NOMO-1 (cell line): ENCODE data around the gene GDI2.

Source experiments
- DNase-seq, 2 experiments: peaks; one replicate each; lab custom pipeline; 2025; ENCODE audit not compliant: unreplicated experiment in 2 of 2; lab: John Stamatoyannopoulos, UW

GDI2 gene

DNA sequence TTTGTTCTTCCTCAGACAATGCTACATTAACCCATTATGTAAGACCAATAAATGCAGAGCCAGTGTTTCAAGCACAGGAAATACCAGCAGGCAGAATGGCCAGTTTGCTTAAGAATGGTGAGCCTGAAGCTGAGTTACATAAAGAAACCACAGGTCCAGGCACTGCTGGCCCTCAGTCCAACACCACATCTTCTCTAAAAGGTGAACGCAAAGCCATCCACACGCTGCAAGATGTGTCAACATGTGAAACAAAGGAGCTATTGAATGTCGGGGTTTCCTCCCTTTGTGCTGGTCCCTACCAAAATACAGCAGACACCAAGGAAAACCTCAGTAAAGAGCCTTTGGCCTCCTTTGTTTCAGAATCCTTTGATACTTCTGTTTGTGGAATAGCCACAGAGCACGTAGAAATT, 64.8 kb downstream of the GDI2 start:
- no peak for DNase-seq

DNA sequence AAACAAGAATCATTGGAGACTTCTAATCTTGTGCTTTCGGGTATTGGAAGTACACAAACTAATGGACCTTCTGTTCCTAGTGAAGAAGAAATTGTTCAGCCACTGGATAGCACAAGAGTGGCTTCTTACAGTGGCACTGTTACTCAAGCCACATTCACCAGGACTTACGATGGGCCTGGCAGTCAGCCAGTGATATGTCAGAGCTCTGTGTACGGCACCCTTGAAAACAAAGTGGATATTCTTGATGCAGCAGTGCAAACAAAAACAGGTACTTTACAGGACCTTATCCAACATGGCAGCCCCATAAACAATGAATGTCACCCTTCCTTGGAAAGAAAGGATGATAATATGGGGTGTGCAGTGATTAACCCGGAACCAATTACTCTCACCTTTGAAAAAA, 67.0 kb downstream of the GDI2 start:
- no peak for DNase-seq

DNA sequence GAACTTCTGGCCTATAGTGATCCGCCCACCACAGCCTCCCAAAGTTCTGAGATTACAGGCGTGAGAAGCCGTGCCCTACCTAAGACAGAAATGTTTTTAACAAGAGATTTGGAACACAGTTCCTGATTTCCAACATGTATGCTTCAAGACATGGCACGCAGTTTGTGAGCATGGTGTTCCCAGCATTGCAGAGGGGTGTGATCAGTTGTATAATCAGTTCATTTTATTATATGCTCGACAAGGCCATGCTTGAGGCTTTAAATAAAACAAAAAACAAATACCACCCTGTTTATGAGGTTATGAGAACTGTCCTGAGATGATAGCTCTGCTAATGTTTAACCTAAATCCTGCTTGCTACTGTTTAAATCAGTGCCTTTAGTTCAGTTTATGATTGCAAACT, 68.4 kb downstream of the GDI2 start:
- DNase-seq: no peak

DNA sequence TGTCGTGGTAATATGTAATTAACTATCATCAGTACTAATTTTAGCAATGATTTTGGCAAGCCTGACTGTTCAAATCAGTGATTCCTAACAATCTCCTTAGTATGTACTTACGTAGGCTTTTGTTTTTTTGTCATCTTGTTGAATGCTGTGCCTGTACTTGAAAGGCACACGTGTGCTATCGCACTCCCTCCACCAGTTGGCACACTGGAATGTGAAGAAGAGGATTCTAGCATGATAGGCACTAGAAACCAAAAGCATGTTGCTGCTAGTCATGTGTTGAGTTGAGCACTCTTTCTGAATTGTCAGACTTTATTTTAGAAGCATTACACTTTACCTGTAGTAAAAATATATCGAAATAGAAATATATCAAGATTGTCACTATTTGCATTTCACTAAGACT, 69.5 kb downstream of the GDI2 start:
- DNase-seq: no peak

DNA sequence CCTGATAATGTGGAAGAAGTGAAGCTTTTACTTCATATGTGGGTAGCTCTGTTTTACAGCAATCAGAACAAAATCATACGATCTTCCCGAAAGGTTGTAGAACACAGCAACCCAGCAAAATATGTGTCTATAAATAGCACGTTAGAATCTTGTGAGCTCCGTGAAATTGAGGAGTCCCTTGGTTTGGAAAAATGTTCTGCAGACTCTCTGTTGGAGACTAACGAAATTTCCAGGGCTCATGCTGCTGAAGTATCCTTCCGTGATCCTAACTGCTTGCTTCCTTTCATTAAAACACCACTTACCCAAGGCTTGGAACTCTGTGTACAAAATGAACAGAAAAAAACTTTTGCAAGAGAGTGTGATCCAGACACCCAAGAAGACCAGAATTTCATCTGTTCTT, 71.1 kb downstream of the GDI2 start:
- no peak for DNase-seq

DNA sequence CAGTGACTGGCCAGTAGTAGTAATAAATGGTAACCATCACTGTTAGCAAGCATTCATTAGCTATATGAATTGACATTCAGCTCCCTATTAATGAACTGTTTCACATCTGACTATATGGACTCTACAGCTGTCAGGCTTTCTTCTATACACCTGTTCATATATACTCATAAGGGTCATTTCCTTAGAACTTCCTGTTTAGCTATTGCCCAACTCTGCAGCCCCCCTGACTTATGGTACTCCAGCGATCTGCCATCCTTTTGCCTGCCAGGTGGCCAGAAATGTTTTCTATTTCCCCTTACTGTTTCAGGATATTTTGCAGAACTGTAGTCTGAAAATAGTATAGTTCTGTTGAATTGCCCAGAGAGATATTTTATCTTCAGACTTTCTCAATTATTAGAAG, 72.0 kb downstream of the GDI2 start:
- no peak for DNase-seq

DNA sequence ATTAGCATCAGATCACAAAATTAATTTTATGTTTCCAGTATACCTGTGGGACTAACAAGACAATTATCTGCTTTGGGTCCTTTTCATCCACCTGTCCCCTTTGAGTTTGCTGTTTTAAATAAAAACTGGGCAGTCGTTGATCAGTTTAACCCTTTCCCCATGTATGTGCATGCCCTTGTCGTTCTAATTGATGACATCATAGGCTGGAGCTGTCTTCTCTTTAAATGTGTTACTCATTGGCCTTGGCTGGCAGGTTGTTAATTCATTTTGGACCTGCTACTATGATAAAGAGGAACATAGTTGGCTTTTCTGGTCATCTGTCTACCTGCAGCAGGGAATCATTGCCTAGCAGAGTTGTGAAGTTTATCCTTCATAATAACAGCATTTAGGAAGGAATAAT, 74.8 kb downstream of the GDI2 start:
- no peak for DNase-seq

DNA sequence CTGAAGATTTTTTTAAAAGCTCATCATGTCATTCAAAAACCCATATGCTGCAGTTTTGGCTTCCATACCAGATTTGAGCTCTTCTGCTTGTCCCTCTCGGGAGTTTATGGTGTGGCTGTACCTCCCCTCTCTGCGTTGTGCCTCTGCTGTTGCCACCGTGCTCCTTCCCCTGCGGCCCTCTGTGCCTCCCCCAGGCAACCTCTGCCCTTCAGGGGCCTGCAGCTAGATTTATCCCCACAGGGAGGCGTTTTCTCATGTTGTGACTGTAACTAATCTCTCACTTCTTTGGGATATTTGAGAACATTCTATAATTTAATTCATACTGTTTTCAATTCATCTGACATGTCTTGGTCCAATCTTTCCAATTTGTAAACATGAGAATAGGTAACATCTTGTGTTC, 75.9 kb downstream of the GDI2 start:
- DNase-seq: no peak

DNA sequence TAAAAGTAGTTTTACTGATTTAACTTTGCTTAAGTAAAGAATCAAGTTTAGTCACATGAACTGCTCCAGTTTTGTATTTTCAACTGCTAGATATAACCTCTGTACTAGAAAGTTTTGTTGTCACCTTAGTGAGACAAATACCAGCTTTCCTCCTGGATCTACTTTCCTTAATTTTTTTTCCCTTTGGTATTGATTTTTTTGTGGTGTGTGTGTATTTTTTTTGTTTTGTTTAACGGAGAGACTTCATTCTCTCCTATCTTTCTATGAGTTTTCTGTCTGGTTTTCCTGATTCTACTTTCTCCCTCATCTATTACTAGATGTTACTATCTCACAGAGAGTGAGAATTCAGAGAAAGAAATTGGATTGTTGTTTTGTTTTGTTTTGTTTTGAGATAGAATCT, 76.6 kb downstream of the GDI2 start:
- DNase-seq: no peak

DNA sequence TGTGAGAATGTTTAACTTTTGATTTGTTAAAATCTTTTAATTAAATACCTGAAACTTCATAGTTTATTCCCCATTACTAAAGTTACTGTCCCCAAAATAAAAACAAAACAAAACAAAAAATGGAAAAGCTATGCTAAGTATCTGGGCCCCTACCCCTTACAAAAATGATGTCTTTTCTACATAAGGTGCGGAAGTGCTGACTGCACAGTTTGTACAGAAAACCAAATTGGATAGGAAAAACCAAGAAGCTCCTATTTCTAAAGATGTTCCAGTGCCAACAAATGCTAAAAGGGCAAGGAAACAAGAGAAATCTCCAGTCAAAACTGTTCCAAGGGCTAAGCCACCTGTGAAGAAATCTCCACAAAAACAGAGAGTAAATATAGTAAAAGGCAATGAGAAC, 78.1 kb downstream of the GDI2 start:
- DNase-seq: no peak

DNA sequence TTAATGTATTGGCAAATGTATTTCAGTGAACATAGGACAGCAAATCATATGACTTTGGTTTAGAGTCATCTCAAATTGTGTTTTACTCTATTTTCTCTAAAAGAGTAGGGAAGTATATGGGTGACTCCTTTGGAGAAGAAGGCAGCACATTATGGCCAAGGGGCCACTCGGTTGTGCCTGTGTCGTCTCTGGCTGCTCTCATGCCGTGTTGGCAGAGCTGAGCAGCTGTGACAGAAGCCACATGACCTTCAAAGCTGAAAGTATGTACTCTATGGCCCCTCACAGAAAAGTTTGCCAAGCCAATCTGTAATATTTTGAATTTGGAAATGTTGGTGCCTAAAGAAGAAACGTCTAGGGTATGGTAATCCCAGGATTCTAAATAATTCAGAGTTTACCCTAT, 81.1 kb downstream of the GDI2 start:
- no peak for DNase-seq

DNA sequence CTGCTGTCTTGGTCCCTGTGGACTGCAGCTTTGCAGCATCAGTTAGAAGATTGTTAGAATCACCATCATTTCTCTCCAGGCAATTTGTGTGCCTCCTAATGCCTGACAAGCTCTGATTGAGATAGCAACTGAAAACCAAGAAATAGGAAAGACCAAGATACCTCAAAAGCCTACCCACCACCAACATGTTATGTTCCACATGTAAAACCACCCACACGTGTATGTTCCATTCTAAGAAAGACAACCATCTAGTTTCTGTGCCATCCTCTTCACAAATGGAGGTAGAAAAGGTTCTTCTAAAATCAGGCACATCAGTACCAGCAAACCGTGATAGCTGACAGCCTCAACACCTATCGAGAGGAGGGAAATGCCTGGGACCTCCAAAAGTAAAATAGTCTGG, 81.7 kb downstream of the GDI2 start:
- DNase-seq: no peak

DNA sequence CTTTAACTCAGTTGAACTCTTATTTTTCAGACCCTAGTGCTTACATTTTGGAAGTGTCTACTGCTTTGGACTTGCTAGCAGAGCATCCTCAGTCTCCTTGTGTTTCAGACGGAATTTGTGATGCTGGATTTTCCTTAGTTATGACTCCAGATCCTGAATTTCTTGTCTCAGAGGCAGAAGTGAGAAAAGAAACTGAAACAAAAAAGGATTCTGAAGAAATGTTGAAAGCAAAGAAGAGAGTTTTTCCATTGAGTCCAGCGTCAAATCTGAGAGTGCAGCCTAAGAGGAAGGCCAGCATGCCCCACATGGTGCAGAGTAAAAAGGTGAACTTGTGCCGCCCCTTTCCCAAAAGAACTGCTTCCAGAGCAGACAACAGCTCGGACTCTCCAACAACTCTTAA, 82.5 kb downstream of the GDI2 start:
- no peak for DNase-seq

DNA sequence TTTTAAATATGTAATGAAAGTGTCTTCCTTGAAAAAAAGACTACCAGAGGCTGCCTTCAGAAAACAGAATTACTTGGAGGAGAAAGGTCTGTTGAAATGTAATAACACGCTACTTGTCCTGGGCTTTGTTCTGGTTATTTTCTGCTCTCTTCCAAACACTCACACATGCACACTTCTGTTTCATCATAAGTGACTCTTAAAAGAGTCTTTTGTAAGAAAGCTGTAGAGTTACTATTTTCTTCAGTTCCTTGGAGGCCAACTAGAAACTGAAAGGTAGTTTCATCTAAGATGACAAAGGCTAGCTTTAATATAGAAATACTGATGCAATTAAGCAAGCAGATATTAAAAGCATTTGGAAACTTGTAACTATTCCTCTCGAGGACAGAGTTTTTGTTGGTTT, 89.5 kb downstream of the GDI2 start:
- no peak for DNase-seq

DNA sequence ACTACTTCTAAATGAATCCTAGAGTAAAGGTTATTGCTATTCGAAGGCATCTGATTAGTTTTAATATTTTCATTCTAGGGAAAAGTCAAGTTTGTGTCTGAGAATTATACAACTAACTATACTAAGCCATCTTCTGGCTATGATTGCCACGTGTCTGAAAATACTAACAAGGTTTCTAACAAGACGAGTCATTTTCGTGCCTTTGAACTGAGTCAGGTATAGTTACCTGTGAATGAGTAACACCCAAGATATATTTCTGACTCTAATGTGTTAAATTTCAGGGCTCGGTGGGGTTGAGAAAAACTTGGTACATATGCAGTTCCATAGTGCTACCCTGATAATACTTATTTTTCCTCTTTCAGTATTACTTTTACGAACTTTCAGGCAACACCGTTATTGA, 93.1 kb downstream of the GDI2 start:
- DNase-seq: no peak

DNA sequence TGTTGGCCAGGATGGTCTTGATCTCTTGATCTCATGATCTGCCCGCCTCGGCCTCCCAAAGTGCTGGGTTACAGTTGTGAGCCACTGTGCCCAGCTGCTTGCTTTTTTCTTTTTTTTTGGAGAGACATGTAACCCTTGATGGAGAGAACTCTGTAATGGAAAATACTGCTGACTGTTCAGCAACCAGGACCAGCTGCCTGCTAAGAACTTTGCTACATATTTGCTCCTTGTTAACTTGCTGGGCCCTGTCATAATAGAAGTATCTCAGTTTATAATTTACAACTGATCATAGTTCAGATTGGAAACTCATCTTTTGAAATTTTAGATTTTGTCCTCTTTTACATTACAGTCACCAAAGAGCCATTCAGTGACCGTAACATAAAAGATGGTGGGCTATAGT, 93.7 kb downstream of the GDI2 start:
- DNase-seq: no peak
